ENCODE data around the gene ZNF385B.

DNA sequence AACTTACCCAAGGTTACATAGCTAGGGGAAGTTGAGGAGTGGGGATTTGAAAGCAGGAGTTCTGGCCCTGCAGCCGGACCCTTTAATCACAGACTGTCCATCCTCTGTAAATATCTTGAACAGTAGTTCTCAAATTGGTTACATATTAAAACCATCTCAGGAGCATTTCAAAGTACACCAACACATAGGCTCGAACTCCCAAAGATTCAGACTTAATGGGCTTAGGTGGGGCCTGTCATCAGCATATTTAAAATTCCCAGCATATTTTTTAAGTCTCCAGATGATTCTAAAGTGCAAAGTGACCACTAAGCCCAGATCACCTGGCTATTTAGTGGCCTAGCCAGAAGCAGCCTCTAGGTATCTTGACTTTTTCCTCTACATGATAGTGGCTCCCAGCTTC is 192.2 kb downstream of the ZNF385B start:
- no peak for TF ChIP-seq NUFIP1 (IDR thresholded peaks at IDR 0.05; ENCODE audit: partially characterized antibody)
- TF ChIP-seq MYC (IDR thresholded peaks at IDR 0.05; ENCODE audit: low read depth, low read length), result no peak
- no peak for TF ChIP-seq MYC (CRISPR knock-in tag; IDR thresholded peaks at IDR 0.05; ENCODE audit: borderline replicate concordance, low read depth)
- TF ChIP-seq, protein P1, sequence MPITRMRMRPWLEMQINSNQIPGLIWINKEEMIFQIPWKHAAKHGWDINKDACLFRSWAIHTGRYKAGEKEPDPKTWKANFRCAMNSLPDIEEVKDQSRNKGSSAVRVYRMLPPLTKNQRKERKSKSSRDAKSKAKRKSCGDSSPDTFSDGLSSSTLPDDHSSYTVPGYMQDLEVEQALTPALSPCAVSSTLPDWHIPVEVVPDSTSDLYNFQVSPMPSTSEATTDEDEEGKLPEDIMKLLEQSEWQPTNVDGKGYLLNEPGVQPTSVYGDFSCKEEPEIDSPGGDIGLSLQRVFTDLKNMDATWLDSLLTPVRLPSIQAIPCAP (CRISPR knock-in tag; IDR thresholded peaks at IDR 0.05; ENCODE audit: borderline replicate concordance), result no peak
- TF ChIP-seq, protein P2, sequence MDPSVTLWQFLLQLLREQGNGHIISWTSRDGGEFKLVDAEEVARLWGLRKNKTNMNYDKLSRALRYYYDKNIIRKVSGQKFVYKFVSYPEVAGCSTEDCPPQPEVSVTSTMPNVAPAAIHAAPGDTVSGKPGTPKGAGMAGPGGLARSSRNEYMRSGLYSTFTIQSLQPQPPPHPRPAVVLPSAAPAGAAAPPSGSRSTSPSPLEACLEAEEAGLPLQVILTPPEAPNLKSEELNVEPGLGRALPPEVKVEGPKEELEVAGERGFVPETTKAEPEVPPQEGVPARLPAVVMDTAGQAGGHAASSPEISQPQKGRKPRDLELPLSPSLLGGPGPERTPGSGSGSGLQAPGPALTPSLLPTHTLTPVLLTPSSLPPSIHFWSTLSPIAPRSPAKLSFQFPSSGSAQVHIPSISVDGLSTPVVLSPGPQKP (CRISPR knock-in tag; IDR thresholded peaks at IDR 0.05), result no peak
- no peak for TF ChIP-seq TCF7L2 (IDR thresholded peaks at IDR 0.05; ENCODE audit: low read depth, low read length)
- TF ChIP-seq, protein P3, sequence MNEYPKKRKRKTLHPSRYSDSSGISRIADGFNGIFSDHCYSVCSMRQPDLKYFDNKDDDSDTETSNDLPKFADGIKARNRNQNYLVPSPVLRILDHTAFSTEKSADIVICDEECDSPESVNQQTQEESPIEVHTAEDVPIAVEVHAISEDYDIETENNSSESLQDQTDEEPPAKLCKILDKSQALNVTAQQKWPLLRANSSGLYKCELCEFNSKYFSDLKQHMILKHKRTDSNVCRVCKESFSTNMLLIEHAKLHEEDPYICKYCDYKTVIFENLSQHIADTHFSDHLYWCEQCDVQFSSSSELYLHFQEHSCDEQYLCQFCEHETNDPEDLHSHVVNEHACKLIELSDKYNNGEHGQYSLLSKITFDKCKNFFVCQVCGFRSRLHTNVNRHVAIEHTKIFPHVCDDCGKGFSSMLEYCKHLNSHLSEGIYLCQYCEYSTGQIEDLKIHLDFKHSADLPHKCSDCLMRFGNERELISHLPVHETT (CRISPR knock-in tag; conservative IDR thresholded peaks at IDR 0.05 in 1 of 2, IDR thresholded peaks at IDR 0.05 in 1 of 2), result no peak
- TF ChIP-seq CEBPB (tag; IDR thresholded peaks at IDR 0.05), result no peak
- TF ChIP-seq POLR2AphosphoS5 (IDR thresholded peaks at IDR 0.05; ENCODE audit: control insufficient read depth, insufficient read depth, low read depth, low read length), result no peak
- no peak for TF ChIP-seq POLR2A (conservative IDR thresholded peaks at IDR 0.05)
